GM21526 (cell line): ENCODE results near the gene KIN.
"Not testable (repeated sequence)": the region's sequence is repeated elsewhere in the genome, so short reads cannot be mapped to it uniquely, and the experiment has no call there.

Experiments used
- ATAC-seq: cut with Tn5 transposase; IDR thresholded peaks from one replicate; pipeline ENCODE4 v1.9.1; 2021; ENCODE audit warnings: moderate library complexity; ENCODE audit not compliant: unreplicated experiment, low FRiP score

The KIN gene

DNA sequence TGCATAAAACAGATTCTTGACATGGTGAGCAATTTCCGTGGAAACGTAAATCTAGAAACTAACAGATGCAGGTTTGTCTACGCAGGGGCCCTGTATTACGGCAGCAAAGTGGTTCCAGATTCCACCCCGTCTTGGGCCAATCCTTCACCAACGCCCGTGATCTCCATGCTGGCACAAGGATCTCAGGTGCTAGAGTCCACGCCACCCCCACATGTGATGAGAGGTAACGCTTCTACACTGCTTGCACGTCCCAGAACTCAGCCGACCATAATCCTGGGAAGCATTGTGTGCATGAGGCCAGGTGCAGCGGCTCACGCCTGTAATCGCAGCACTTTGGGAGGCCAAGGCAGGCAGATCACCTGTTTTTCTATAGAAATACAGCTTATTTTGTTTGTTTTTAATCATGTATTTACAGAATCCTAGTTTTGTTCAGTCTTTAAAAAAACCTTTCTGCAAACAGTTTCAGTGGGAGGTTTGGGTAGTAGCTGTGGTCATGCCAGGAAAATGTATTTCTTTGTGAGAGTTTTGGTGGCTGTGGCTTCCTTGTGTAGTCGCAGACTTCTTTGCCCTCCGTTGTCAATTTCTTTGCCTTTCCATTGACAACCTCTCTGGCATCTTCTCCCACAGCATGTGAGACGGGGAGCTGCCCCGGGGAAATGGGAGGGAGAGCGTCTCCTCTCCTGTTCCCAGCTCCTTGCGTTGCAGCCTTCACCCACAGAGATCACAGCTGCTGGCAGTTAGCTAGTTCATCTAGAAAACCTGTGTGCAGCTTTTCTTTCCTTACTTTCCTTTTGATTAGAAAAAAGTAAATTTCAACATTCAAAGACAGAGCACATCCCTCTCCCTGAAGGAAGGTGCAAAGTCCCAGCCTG, 49.0 kb downstream of the KIN start:
- no peak for ATAC-seq

DNA sequence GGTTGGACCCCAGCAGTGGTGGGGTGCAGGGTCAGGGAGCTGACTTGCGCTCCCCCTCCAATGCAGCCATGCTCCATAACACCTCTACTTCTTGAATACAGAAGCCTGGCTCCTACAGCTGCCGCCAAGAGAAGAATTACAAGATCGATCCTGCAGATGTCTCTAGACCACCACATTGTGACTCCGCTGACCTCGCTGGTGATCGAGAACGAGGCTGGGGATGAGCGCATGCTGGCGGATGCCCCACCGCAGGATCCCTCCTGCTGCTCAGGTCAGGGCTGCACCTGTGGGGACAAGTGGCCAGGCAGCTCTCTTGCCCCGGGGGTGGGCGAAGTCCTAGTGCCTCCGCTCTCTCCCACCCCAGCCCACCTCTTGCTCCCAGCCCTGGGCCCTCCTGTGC, 53.0 kb downstream of the KIN start:
- no peak for ATAC-seq

DNA sequence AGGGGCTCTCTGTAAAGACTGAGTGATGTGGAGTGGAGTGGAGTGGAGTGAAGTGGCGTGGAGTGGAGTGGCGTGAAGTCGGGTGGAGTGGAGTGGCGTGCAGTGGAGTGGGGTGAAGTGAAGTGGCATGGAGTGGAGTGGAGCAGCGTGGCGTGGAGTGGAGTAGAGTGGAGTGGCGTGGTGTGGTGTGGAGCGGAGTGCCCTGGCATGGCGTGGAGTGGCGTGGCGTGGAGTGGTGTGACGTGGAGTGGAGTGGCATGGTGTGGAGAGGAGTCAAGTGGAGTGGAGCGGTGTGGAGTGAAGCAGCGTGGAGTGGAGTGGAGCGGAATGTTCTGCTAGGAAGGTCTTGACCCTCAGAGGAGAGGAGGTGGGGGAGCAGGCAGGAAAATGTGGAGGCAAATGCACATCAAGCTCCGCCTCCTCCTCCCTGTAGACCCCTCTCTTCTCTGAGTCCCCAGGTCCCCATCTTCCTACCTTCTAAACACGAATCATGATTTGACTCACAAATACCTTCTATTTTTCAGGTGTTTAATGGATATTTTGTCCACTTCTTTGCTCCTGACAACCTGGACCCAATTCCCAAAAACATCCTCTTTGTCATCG, 64.8 kb downstream of the KIN start:
- ATAC-seq = no peak

DNA sequence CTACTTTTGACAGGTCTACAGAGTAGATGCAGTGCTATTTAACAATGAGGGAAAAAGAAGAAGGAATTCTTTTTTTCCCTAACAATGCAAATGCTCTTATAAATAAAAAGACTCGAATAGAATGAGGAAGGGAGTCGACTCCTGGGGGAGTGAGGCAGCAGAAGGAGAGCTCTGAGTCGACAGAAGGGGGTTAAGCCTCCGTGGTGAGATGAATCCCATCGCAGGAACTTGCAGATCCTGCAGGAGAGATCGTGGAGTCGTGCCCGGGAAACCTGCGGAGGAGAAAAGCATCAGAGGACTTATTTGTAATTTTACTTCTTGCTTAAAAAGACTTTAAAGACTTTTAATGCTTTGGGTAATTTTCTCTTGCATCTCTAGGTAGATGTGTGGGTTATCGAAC, 67.3 kb downstream of the KIN start:
- no peak for ATAC-seq

DNA sequence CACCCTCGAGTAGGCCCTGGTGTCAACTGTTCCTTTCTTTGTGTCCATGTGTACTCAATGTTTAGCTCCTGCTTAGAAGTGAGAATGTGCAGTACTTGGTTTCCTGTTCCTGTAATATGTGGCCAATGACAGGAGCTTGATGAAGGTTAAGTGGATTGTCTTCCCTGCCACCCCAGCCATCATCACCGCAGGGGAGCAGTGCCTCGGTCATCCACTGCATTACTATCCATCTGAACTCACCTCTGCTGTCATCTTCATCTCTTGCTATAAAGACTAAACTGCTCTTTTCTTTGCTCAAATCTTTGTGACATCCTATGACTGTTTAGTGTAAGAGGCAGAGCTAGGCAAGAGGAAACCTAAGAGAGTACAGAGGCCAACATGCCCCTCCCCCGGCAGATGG, 69.1 kb downstream of the KIN start:
- ATAC-seq = no peak

- no peak for ATAC-seq
Measured at GRCh38 chr10:7717767-7718166, 70.0 kb downstream of the KIN start.

GRCh38 chr10:7715515-7715914, 72.3 kb downstream of the KIN start:
- ATAC-seq = no peak

- ATAC-seq = not testable (repeated sequence)
Measured at GRCh38 chr10:7711075-7711474, 76.7 kb downstream of the KIN start.

GRCh38 chr10:7710446-7710845, 77.3 kb downstream of the KIN start:
- ATAC-seq = no peak

DNA sequence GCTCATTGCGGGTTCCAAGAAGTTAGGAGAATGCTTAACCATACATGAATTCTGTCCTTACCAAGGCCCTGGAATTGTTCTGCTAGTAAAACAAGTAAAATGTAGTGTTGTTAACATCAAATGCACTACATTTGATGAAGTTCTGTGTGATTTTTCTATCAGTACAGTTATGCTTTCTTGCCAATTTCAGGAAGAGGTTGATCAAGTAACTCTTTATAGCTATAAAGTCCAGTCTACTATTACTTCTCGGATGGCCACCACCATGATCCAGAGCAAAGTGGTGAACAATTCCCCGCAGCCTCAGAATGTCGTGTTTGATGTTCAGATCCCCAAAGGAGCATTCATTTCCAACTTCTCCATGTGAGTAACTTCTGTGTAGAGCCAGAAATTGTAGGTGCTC, 79.0 kb downstream of the KIN start:
- no peak for ATAC-seq

GRCh38 chr10:7707858-7708622, 79.8 kb downstream of the KIN start:
- ATAC-seq = no peak

GRCh38 chr10:7707102-7707501, 80.7 kb downstream of the KIN start:
- ATAC-seq = no peak

DNA sequence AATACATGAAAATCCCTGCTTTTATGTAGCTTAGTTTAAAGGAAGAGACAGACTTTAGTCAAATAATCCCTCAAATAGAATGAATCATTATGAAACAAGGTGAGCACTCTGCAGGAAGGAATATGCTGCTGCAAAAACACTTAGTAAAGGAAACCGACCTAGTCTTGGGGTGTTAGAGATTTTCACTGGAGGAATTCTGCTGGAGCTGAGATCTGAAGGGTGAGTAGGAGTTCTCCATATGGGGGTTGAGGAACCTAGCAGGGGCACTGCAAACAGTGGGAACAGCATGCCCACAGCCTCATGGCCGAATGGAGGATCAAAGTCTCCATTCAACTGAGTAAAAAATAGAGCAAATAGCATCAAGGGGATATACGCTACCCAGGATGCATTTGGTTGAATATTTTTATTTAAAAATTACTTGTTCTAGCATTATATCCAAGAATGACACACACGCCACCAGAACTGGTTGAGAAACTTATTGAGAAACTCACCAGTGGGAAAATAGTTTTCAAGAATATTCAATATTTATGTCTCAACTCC, 81.2 kb downstream of the KIN start:
- no peak for ATAC-seq

GRCh38 chr10:7705341-7705740, 82.5 kb downstream of the KIN start:
- ATAC-seq = no peak

GRCh38 chr10:7704071-7705016, 83.4 kb downstream of the KIN start:
- ATAC-seq = no peak

DNA sequence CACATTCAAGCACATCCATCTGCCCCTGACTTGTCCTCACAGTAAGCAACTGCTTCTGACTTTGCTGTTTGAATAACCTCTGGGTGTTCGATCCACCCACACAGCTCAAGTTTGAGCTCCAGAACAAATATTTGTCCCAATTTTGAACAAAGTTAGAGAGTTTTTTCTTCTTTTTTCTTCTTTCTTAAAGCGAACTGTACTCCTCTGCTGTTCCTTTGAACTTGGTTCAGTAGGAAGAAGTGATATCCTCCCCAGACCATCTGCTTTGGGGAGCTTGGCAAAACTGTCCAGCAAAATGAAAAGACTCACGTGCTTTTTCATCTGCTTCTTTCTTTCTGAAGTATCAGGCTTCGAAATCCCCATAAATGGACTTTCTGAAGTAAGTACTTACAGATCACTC, 84.7 kb downstream of the KIN start, which contains the start of gene ITIH2:
Gene ITIH2, plus strand, starts transcription at position 177 of the 400 bp plus-strand sequence. Its CDS starts 119 bp downstream, at position 296.
- no peak for ATAC-seq

DNA sequence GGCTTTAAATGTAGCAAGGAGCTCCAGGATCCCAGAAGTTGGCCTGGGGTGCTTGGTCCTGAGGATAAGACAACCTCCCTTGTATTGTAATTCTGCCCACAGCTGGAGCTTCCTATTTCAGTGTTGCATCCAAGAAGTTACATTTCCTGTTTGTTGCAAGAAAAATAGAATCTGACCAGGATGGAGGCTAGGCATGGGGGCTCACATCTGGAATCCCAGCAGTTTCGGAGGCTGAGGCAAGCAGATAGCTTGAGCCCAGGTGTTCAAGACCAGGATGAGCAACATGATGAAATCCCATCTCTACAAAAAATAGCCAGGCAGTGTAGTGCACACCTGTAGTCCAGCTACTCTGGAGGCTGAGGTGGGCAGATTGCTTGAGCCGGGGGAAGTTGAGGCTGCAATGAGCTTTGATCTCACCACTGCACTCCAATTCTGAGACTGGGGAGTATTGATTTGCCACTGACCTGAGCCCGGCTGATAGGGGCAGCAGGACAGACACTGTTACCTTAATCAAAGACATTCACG, 85.4 kb downstream of the KIN start:
- ATAC-seq = no peak

GRCh38 chr10:7701158-7701742, 86.5 kb downstream of the KIN start:
- no peak for ATAC-seq
